SK-N-MC (cell line): ENCODE measurements around the gene GALR1.

Experiments used
- DNase-seq: peaks from one replicate; pipeline ENCODE4 v3.0.0-alpha.2; 2011; ENCODE audit warnings: low read depth, low spot score
- H3K27ac ChIP-seq: fragments of 200-600 bp; sonication (generic); 2 replicates; pipeline ENCODE4 v1.5.1; 2016; ENCODE audit warnings: mixed run types
- H3K36me3 ChIP-seq: fragments of 200-600 bp; sonication (generic); 2 replicates; pipeline ENCODE4 v1.6.1; 2017; ENCODE audit warnings: antibody characterized with exemption, low read length, mixed read lengths; ENCODE audit not compliant: insufficient read depth
- H3K4me3 ChIP-seq: fragments of 200-600 bp; sonication (generic); 2 replicates; pipeline ENCODE4 v1.5.1; 2016
- H3K9ac ChIP-seq: fragments of 200-600 bp; sonication (generic); 2 replicates; pipeline ENCODE4 v1.8.0; 2017; ENCODE audit warnings: mixed run types, mixed read lengths; ENCODE audit not compliant: insufficient read length
- H3K9me3 ChIP-seq: fragments of 200-600 bp; sonication (generic); 2 replicates; pipeline ENCODE4 v1.6.1; 2017; ENCODE audit warnings: low read depth, mild to moderate bottlenecking, antibody characterized with exemption, low read length, moderate library complexity, mixed read lengths
- EZH2 ChIP-seq: fragments of 200-600 bp; sonication (generic); IDR thresholded peaks from one replicate; pipeline ENCODE4 v1.6.1; 2017; ENCODE audit warnings: antibody characterized with exemption
- FOXP2 ChIP-seq: optimal IDR thresholded peaks from 2 replicates; pipeline ENCODE3; 2011; ENCODE audit warnings: mild to moderate bottlenecking, moderate library complexity; ENCODE audit not compliant: insufficient read depth; ENCODE audit errors: extremely low read length, control extremely low read depth
- POLR2AphosphoS5 ChIP-seq: IDR thresholded peaks from 2 replicates; pipeline ENCODE4 v1.6.1; 2012; ENCODE audit warnings: mild to moderate bottlenecking, low read depth, low read length, borderline replicate concordance

GALR1 gene, protein sequence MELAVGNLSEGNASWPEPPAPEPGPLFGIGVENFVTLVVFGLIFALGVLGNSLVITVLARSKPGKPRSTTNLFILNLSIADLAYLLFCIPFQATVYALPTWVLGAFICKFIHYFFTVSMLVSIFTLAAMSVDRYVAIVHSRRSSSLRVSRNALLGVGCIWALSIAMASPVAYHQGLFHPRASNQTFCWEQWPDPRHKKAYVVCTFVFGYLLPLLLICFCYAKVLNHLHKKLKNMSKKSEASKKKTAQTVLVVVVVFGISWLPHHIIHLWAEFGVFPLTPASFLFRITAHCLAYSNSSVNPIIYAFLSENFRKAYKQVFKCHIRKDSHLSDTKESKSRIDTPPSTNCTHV

DNA sequence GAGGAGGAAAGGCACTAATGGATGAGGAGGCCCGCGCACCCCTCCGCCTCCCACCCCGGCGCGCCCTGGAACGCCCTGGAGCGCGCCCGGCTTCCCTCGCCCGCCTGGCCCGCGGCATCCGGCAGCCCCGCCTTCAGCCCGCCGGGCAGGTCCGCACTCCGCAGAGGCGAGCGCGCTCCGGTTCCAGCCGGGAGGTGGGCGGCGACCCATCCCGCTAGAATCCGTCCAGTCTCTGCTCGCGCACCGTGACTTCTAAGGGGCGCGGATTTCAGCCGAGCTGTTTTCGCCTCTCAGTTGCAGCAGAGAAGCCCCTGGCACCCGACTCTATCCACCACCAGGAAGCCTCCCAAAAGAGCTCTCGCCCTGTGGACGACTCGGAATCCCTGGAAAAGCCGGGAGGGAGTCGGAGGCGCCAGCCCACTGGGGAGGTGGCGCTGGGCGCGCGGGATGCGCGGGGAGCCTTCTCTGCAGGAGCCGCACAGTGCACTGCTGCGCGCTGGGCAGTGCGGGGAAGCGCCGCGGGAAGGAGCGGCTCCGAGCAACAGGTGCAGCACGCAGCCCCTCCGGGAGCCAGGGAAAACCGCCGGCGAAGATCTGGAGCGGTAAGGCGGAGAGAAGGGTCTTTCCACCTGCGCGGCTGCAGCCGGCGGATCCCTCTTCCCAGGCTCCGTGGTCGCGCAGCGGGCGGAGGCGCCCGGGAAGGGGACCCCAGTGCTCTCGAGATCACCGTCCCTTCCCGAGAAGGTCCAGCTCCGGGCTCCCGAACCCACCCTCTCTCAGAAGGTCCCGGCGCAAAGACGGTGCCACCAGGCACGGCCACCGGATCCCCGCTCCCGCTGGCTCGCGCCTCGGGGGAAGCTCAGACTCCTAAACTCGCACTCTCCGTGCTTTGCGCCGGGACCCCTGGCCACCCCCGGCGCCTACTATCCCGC is at the start of gene GALR1:
Gene GALR1 (plus strand): TSS at position 280 of the 932 bp plus-strand sequence. CDS start 701 bp downstream, outside the sequence.
- Histone ChIP-seq H3K9me3 (no peaks in the 10 kb centered on the region), H3K36me3 (no peaks in the 10 kb centered on the region), H3K4me3 (no peak within 1 kb of the TSS), H3K27ac (no peak within 1 kb of the TSS), H3K9ac (no peak within 1 kb of the TSS)
- DNase-seq, result no peak
- TF ChIP-seq POLR2AphosphoS5, result no peak

- TF ChIP-seq EZH2 (no peak), FOXP2 (no peak), POLR2AphosphoS5 (no peak)
- H3K9ac ChIP-seq, result no peak overlapping the region
- no peaks in the 10 kb centered on the region for H3K36me3 ChIP-seq
- H3K4me3 ChIP-seq, result no peak overlapping the region
- DNase-seq, result no peak
- H3K9me3 ChIP-seq, result no peaks in the 10 kb centered on the region
- H3K27ac ChIP-seq, result no peak overlapping the region
Observed at GRCh38 chr18:77201506-77201905, 48.1 kb upstream of the GALR1 start.

DNA sequence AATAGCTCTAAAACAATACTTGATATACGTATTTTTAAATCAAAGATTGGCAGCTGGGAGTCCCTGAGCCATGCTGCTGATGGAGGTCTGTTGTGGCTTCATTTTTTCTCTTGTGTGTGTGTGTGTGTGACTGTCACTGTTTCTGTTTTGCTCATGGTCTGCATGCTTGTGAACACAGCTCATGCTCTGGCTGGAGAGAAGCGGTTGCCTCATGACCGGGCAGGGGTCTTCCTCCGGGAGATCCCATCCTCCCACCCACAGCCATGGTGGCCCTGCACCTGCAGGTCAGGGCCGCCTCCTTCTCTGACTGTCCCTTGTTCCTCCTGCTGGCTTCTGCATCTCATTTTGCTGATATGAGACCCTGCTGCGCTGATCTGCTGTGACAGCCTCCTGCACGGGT is 47.3 kb upstream of the GALR1 start:
- H3K9me3 ChIP-seq, result no peaks in the 10 kb centered on the region
- H3K36me3 ChIP-seq, result no peaks in the 10 kb centered on the region
- H3K4me3 ChIP-seq, result no peak overlapping the region
- no peak for TF ChIP-seq FOXP2
- no peak for TF ChIP-seq EZH2
- TF ChIP-seq POLR2AphosphoS5, result no peak
- H3K9ac ChIP-seq, result no peak overlapping the region
- no peak for DNase-seq
- no peak overlapping the region for H3K27ac ChIP-seq

- DNase-seq, result no peak
- no peaks in the 10 kb centered on the region for H3K36me3 ChIP-seq
- H3K9me3 ChIP-seq, result no peaks in the 10 kb centered on the region
- no peak overlapping the region for H3K27ac ChIP-seq
- no peak overlapping the region for H3K9ac ChIP-seq
- H3K4me3 ChIP-seq, result no peak overlapping the region
- no peak for TF ChIP-seq POLR2AphosphoS5
- TF ChIP-seq FOXP2, result no peak
- no peak for TF ChIP-seq EZH2
Observed at GRCh38 chr18:77203071-77203470, 46.6 kb upstream of the GALR1 start.

GRCh38 chr18:77203851-77204250 is 45.8 kb upstream of the GALR1 start:
- H3K36me3 ChIP-seq, result no peaks in the 10 kb centered on the region

DNA sequence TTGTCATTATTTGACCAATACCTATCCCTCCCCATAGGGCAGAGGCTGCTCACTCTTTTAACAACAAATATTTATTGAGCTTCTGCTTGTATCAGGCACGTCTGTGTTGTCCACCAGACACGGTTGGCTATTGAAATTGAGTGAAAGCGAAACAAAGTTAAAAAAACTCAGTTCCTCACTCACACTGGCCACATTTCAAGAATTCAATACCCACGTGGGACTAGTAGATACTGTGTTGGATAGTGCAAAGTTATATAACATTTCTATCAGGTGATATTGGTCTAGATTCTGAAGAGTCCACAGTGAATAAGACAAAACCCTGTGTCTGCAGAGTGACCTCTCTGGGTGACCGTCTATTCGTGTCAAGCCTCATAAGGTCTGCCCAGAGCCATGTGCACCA is 43.9 kb upstream of the GALR1 start:
- TF ChIP-seq EZH2 (no peak), POLR2AphosphoS5 (no peak), FOXP2 (no peak)
- Histone ChIP-seq H3K36me3 (no peaks in the 10 kb centered on the region), H3K4me3 (no peak overlapping the region), H3K27ac (no peak overlapping the region), H3K9me3 (no peaks in the 10 kb centered on the region), H3K9ac (no peak overlapping the region)
- no peak for DNase-seq

More at GRCh38 chr18:77203851-77204250, 45.8 kb upstream of the GALR1 start:
- Histone ChIP-seq H3K9ac (no peak overlapping the region), H3K27ac (no peak overlapping the region), H3K4me3 (no peak overlapping the region), H3K9me3 (no peaks in the 10 kb centered on the region)
- no peak for DNase-seq
- no peak for TF ChIP-seq FOXP2
- no peak for TF ChIP-seq POLR2AphosphoS5
- no peak for TF ChIP-seq EZH2

DNA sequence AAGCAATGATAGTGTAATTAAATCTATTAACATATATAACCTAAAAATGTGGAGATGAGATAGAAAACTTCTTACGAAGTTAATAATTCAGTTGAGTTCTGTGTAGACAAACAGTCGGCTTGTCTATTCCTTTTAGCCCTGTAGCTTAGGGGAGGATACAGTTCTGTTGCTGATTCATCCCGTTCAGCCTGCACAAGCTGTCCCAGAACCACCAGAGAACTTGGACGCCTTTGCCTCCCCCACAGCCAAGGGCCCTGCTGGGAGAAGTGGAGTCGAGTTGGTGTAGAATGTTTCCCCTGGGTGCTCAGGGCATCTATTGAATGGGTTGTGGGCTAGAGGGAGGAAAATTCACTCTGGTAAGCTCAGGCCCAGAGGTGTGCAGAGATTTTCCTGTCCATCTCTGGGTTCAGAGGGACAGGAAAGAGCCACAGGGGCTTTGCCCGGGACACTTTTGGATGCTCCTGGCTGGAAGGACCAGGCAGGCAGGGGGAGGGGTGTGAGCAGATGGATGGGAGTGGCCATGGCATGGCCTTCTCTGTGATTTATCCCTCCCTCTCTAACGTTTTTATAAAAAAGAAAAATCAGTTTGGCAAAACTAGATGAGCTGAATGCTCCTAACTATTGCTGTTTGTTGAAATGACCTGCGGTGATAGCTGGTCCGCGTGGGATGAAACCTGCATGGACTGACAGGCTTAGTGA is 42.8 kb upstream of the GALR1 start:
- TF ChIP-seq POLR2AphosphoS5 (no peak), EZH2 (no peak), FOXP2 (no peak)
- no peak for DNase-seq
- Histone ChIP-seq H3K36me3 (no peaks in the 10 kb centered on the region), H3K27ac (no peak overlapping the region), H3K9ac (no peak overlapping the region), H3K9me3 (no peaks in the 10 kb centered on the region), H3K4me3 (no peak overlapping the region)

DNA sequence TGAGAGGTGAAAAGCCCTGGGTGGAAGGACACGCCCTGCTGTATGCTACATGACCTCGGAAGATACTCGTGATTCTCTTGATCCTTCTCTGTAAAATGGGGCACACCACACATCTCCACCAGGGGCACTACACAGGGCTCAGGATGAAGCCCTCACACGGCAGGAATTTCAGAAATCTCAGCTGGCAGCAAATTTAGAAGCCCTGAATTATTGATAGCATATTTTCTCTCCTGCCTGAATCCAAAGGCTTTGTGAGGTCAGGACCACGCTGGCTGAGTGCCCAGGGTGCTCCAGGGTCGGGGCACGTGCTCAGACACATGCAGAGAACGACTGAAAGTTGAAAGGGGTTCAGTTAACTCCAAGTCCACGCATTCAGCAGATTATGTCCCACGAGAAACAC is 42.1 kb upstream of the GALR1 start:
- no peaks in the 10 kb centered on the region for H3K9me3 ChIP-seq
- H3K4me3 ChIP-seq, result no peak overlapping the region
- TF ChIP-seq EZH2 (no peak), POLR2AphosphoS5 (no peak)
- no peak overlapping the region for H3K27ac ChIP-seq
- no peaks in the 10 kb centered on the region for H3K36me3 ChIP-seq
- no peak for DNase-seq
- H3K9ac ChIP-seq, result no peak overlapping the region
